Vagina (tissue), 2 donors: ENCODE results near the gene PPY.

Experiments used
- CTCF ChIP-seq, 3 experiments: fragments of 450-650 bp in 2 of 3; fragments of 200-600 bp in 1 of 3; sonication (generic) in 1 of 3; IDR thresholded peaks; one replicate each; pipeline ENCODE4 v1.5.1; 2017 to 2019; ENCODE audit warnings: antibody characterized with exemption in 3 of 3, mild to moderate bottlenecking in 2 of 3, moderate library complexity in 2 of 3
- POLR2A ChIP-seq, 2 donors: fragments of 450-650 bp; IDR thresholded peaks; one replicate each; pipeline ENCODE4 v1.6.1; 2017; ENCODE audit warnings: antibody characterized with exemption in 2 of 2, mild to moderate bottlenecking in 2 of 2, moderate library complexity in 2 of 2
- POLR2AphosphoS5 ChIP-seq, 2 donors: sonication (generic); formaldehyde crosslinking; IDR thresholded peaks; one replicate each; pipeline ENCODE4 v1.9.0; 2017; ENCODE audit warnings: antibody characterized with exemption in 2 of 2, mild to moderate bottlenecking in 2 of 2, low read depth in 1 of 2; ENCODE audit not compliant: insufficient read depth in 1 of 2

- TF ChIP-seq CTCF (IDR thresholded peaks at IDR 0.05) (no peak), POLR2AphosphoS5 (IDR thresholded peaks at IDR 0.05; ENCODE audit: insufficient read depth in 1 of 2, low read depth in 1 of 2) (no peak), POLR2A (IDR thresholded peaks at IDR 0.05) (no peak)
Measured at GRCh38 chr17:43945074-43945829, 3.0 kb upstream of the PPY start.
